HG03060 (cell line): ENCODE measurements around the gene NAT10.
"Not testable (repeated sequence)": the region's sequence is repeated elsewhere in the genome, so short reads cannot be mapped to it uniquely, and the experiment has no call there.

ENCODE experiments used
- ATAC-seq: cut with Tn5 transposase; IDR thresholded peaks from one replicate; pipeline ENCODE4 v1.9.1; 2021; ENCODE audit warnings: low read depth, moderate number of reproducible peaks; ENCODE audit not compliant: unreplicated experiment

NAT10 gene

DNA sequence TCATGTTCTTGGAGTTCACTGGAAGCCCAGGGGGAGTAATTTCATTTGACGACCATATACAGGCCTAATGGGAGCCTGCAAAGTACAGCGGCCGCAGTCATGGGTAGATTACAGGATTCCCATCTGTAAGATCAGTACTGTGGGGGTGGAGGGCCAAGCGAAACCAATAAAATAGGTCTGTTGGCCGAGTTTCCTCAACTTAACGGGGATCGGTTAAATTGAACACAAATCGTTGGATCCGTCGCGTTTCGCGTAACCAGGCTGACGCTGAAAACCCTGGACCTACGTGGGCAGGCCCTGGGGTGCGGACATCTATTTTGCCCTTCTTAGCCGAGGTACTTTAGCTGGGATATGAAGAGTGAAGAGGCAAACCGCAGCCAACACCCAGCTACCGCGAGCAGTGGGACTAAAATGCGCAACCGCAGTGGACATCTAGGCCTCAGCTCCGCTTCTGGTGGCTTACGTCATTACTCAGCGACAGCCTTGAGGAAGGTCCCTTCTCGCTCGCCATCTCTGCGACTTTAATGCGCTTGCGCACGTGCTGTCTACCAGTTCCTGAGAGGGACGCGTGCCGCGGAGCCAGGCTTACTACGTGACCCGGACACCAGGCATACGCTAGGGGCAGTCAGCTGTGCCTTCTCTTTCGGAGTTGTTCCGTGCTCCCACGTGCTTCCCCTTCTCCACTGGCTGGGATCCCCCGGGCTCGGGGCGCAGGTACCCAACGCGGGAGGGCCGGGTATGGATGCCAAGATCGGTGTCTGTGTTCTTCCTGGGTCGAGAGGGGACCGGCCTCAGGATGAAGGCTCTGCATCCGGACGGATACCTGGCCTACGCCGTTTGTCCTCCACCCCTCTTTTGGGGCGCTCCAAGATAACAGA lies at the start of gene NAT10:
NAT10 (plus strand) TSS at position 551 of the 878 bp plus-strand sequence. CDS start 2,597 bp downstream, outside the sequence.
- ATAC-seq, result peak; percentile 86

DNA sequence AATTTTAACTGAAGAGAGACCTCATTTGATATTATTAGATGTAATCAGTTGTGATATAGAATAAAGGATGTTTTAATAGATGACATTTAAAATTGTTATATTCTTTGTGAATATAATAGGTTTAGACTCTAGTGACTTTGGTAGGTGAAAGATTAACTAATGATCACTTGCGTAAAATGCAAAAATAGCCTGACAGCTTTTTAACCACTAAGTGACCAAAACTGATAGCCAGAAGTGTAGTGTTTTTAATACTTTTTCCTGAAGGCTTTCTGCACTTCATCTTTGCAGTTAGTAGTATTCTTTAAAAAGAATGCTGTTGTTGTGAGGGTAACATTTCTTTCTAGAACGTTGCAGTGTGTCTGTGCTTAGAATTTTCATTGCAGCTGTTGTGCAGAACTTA lies 48.8 kb upstream of the NAT10 start:
- ATAC-seq, result no peak

DNA sequence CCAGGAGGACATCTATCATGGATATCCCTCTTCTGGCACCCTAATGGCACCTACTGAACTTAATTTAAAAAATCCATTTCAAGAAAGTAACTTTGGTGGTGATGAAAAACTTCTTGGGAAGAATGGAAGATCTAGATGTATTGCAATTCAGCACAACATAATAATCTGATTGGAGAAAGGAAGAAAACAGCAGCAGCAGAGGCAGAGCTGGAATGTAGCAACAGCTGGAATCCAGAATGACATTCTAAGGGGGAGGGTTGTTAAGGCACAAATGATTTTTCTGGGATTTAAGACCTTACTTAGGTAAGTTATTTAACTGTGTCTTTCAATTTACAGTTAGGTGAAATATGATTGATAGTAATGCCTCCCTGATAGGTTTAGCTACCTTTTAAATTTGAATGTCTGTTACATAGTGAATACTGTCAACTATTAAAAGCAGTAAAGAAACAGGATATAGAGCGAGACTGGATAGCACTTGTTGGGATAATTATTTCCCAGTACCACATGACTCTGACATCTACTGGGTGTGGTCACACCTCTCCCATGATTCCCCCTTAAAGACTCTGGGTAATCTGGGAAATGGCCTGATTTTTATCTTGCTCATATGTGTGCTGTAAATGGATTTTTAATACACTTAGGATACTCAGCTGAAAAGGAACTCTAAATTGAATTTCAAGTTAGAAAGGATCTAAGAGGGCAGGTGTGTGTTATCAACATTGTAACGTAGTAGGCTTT lies 42.2 kb upstream of the NAT10 start:
- ATAC-seq, result no peak

DNA sequence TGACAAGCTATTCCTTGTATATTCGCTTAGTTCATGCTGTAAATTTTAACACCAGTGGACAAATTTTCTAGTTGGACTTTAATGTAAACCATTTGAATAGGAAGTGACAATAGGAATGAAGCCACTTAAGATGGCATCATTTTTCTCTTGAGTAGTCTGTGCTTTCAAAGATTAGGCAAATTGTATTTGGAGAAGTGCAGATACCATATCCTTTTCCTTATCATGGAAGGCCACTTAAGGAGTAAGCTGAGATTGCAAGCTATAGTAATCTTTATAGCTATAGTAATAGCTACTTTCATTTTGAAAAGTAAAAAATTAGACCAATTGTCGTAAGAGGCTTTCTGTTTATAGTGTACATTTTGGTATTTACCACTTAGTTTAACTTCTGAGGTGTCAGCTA lies 41.1 kb upstream of the NAT10 start:
- ATAC-seq, result no peak

DNA sequence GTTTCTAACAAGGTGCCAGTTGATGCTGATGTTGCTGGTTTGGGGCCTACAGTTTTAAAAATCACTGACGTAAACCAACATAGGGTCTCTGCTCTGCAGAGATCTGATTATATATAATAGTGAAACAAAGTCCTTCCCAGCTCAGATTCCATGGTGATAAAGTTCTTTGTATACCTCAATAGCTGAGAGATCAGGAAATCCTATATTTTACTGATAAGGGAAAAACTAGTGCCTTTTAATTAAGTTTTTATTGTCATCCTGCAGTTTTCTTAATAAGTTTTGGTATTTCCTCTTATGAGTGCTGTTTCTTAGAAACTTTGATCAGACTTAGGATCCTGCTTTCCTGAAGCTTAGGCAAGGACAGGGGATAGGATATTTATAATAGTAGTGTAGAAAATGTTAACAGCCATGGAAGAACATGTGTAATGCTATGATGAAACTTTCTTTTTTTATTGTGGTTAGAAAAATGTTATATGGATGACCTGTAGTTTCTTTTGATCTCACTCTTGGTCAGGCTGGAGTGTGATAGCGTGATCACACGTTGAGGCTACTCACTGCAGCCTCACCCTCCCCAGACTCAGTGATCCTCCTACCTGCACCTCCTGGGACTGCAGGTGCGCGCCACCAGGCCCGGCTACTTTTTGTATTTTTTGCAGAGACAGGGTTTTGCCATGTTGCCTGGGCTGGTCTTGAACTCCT lies 39.8 kb upstream of the NAT10 start:
- no peak for ATAC-seq

DNA sequence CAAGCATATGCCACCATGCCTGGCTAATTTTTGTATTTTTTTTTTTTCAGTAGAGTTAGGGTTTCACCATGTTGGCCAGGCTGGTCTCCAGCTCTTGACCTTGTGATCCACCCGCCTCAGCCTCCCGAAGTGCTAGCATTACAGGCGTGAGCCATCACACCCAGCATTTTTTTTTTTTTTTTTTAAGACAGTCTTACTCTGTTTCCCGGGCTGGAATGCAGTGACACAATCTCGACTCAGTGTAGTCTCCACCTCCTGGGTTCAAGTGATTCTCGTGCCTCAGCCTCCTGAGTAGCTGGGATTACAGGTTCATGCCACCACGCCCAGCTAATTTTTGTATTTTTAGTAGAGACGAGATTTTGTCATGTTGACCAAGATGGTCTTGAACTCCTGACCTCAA lies 38.7 kb upstream of the NAT10 start:
- ATAC-seq, result not testable (repeated sequence)

DNA sequence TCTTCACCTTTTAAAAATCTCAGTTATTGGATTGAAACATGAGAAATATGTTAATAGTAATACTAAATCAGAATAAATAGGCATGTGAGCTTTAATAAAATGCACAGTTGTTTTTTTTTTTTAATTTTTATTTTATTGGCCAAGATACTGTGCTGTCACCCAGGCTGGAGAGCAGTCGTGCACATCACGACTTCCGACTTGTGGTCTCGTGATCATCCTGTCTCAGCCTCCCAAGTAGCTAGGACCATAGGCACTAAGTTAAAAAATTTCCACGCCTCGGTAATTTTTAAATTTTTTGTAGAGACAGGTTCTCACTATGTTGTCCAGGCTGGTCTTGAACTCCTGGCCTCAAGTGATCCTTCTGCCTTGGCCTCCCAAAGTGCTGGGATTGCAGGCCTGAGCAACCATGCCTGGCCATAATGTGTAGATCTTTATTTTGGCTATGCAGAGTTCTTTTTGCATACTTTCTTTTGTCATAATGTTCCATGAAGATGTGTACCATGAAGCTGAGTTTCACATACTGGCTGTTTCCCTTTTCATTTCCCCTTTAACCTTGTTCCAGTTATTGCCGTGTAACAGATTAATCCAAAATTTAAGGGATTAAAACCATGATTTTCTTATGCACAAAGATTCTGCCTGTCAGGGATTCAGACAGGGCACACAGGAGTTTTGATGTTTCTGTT lies 37.9 kb upstream of the NAT10 start:
- ATAC-seq, result no peak

DNA sequence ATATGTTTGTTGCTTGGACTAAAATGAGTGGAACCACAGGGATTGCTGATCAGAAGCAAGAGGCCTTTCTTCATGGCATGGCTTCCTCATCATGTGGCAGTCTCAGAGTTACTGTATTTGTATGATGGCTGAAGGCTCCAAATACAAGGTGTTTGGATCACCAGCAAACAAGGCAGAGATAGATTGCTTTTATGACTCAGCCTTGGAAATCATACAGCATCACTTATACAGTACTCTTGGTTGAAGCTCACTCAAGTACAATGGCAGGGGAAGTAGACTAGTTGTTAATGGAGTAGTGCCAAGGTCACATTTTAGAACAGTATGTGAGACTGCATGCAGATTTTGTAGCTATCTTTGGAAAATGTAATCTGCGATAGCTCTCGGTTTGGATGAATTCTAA lies 37.3 kb upstream of the NAT10 start:
- ATAC-seq, result no peak

DNA sequence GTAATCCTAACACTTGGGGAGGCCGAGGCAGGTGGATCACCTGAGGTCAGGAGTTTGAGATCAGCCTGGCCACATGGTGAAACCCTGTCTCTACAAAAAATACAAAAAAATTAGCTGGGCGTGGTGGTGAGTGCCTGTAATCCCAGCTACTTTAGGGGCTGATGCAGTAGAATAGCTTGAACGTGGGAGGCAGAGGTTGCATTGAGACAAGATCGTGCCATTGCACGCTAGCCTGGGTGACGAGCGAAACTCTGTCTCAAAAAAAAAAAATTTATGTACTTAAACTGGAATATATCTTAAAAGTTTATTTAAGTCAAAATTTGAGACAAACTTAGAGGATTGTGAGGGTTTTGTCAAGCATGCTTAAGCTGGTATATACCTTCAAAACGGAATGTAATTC lies 34.1 kb upstream of the NAT10 start:
- ATAC-seq, result not testable (repeated sequence)

DNA sequence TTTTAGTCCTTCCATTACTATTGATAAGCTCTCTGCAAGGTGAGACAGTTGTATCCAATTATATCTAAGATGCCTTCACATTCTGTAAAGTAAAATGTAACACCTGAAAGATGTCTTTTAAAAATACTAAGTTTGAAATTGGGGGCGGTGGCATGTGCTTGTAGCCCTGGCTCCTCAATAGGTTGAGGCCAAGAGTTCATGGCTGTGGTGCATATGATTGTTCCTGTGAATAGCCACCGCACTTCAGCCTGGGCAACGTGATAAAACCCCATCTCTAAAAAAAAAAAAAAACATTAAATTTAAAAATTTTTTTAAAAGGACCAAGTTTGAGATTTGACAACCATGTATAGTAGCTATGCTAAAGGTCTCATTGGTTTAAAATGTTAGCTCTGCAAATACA lies 33.4 kb upstream of the NAT10 start:
- no peak for ATAC-seq

DNA sequence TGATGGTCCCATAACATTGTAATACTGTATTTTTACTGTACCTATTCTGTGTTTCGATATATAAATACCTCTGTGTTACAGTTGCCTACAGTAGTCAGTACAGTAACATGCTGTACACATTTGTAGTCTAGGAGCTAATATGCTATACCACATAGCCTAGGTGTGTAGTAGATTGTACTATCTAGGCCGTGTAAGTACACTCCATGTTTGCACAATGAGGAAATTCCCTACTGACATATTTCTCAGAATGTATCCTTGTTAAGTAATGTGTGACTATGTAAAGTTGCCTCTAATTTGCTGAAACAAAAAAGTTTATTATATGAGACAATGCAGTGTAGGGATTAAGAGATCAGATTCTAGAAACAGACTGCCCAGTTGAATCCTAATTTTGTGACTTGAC lies 32.6 kb upstream of the NAT10 start:
- ATAC-seq, result no peak

DNA sequence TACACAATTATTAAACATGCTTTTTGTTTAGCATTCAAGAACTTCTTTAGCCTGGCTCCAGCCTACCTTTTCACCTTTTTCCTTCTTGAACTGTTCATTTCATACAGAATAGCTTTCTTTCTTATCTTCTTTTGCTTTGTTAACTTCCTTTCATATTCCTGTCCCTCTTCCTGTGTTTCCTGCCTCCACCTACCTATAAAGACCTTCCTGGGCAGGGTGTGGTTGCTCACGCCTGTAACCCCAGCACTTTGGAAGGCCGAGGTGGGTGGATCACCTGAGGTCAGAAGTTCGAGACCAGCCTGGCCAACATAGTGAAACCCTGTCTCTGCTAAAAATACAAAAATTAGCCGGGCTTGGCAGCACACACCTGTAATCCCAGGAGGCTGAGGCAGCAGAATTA lies 31.0 kb upstream of the NAT10 start:
- no peak for ATAC-seq

DNA sequence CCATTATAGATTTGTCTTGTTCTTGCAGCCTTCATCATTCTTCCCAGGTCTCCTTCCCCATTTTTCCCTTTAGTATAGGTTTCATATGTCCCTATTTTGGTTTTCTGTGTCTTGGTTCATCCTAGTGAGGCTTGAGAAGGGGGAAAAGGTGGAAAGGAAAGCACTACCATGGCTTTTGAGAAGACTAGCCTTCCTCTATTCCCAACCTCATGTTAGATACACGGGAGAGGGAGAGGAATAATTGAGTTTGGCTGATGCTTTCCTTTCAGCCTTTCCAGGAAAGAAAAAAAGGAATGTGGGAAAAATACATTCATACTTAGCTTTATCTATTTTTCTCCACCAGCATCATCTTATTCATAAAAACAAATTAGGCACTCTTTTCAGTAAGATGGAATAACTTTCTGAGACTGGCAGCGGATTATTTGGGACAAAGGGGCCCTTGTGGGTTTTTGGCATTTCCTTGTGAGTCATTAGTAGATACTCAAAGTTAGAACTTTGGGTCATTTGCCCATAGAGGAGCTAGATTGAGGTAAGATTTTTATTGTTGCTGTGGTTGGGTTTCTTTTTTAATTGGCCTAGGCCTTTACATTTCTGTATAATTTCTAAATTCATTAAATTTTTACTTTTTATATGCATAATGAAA lies 30.1 kb upstream of the NAT10 start:
- no peak for ATAC-seq

DNA sequence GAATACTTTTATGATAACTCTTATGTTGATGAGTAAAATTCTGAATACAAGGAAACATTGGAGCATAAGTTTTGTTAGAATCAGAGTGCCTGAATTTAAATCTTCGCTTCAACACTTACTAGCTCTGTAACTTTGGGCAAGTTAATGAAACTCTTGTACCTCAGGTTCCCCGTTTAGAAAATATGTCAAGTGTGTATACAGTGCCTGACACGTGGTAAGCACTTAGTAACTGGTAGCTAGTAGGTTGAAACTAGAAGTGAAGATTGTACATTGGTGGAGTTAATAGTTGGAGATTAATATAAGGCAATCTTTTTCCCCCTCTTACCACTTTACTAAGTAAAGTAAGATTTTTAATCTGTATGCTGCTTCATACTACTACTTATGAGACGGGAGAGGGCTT lies 24.8 kb upstream of the NAT10 start:
- no peak for ATAC-seq

DNA sequence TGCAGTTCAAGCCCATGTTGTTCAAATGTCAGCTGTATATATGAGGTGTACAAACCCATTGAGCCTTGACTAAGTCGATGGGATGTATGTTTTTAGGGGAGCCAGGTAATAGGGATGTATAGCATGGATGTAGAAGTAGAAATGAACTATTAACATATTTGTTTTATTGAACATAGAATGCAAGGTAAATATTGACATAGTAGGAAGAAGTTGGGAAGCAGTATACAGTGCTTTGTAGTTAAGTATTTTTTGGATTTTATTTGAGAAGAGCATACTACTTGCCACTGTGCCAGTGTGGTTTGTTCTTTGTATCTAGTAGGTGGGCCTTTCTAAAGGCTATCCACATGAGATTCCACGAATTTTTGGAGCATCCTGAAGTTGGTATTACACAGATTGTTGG lies 20.8 kb upstream of the NAT10 start:
- no peak for ATAC-seq

DNA sequence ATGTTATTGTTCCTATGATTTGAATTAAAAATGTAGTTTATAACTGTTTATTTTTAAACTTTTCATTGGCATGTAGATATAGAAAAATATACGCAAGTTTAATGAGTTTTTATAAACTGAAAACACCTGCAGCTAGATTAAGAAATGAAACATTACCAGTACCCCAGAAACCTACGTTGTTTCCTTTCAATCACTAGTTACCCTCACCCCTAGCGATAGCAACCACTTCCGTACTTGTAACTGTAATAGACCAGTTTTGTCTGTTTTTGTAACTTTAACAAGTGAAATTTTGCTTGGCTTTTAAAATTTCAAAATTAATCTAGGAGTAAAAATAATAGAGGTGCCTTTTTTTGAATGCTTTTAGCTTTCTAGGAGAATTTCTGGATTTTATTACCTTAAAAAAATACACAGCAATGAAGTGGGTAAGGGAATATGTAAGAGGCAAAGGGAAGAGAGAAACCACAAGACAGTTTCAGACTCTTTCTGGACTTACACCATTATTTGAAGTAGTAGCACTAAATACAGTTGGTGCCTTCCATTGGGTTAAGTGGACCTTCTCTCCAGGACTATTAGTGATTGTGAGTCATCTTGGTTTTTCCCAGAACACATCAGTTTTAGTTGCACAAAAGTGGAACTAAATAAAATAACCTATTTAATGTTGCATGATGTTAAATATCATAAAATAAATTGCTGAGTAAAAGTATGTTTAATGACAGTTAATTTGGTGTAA lies 18.7 kb upstream of the NAT10 start:
- no peak for ATAC-seq

DNA sequence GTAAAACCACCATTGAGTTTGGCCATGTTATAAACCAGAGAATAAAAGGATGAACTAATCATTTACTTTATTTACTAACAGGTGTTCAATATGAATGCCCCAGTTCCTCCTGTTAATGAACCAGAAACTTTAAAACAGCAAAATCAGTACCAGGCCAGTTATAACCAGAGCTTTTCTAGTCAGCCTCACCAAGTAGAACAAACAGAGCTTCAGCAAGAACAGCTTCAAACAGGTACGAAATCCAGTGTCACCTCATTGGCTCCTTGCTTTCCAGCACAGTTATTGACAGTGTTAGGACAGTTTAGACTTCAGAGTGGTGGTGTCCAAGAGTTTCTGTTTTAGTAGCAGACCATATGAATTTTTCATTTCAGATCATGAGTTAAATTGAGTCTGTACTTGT lies 13.6 kb upstream of the NAT10 start:
- ATAC-seq, result no peak

DNA sequence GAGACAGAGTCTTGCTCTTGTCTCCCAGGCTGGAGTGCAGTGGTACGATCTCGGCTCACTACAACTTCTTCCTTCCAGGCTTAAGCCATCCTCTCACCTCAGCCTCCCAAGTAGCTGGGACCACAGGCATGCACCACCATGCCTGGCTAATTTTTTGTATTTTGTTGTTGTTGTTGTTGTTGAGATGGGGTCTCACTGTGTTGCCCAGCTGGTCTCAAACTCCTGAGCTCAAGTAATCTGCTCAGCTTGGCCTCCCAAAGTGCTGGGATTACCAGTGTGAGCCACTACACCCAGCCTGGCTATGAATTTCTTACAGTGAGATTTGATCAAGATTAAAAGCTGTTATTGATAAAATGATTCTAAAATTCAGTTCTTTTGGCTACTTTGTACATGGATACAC lies 10.5 kb upstream of the NAT10 start:
- not testable (repeated sequence) for ATAC-seq

DNA sequence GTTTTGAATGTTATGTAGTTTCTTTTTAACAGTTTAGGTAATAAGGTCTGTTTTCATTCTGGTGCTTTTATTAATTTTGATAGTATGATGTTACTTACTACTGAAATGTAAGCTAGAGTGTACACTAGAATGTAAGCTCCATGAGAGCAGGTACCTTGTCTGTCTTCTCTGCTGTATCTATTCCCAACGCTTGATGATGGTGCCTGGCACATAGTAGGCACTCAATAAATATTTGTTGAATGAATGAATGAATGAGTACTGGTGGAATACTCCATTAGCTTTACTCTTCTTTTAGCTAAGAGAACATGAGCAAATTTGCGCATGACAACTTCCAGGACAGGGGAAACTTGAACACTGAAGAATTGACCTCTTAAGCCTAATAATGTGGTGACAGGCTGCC lies 6.6 kb upstream of the NAT10 start:
- ATAC-seq, result no peak

DNA sequence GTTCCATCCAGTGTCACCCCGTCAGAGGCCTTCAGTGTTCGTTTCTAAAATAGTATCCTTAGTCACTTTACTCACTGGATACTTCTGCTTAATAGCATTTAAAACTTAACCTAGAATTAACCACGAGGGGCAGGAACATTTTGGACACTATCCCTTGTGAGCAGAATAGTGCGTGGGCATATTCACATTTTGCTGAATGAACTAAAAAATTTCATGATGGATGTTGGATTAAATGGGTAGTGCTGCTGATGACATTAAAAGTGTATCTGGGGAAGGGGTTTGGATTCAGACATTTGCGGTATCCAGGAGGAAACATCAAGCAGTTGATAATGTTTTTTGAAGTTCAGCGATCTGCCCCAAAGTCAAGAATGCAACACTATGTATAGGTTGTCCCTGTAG lies 750 bp upstream of the NAT10 start:
- no peak for ATAC-seq
